ENCODE measurements around the gene KCNMB2. TPM values are rescaled to one million over a fixed set of nuclear protein-coding genes. Genes with fewer than 3 reads are reported as not detected.
"Not testable (repeated sequence)": the region's sequence is repeated elsewhere in the genome, so short reads cannot be mapped to it uniquely, and the experiment has no call there.

KCNMB2 gene
- polyA plus RNA-seq, 3 donors = 23.8 to 28.5 (median 27.8) TPM

GRCh38 chr3:178712247-178712646 is 176.0 kb downstream of the KCNMB2 start:
- no peak for DNase-seq (ENCODE audit: extremely low read depth in 1 of 11, low read depth in 9 of 11, low spot score in 4 of 11)

GRCh38 chr3:178714925-178715832 is 178.9 kb downstream of the KCNMB2 start:
- DNase-seq (ENCODE audit: extremely low read depth in 1 of 11, low read depth in 9 of 11, low spot score in 4 of 11) = no peak

DNA sequence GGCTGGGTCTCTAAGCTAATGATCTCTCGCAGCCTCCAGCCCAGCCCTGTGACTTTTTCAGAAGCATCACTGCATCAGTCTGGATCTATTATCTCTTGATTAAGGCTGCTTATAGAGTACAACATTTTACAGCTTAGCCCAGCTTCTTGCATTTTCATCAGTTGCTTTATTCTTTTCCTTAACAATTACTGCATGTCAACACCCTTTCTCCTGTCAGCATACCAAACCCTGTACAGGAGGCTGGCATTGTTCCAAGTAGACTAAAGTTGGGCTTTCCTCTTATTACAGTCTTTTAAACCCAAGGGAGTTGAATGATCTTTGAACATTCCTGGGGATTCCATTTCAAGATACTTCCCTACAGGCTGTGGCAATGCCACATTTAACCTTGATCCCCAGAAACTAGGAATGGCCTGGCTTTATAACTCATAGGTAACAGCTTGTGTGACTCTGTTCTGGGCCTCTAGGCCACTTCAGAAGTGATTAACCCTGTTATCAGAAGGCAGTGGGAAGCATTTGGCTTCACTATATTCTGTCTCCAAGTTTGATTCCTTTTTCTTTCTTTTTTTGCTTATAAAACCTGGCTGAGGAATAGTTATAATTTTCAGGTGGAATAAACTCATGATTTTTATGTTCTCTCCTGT is 182.9 kb downstream of the KCNMB2 start:
- peak in 3 of 11 donors; percentile 15 to 65 (median 44) for DNase-seq (ENCODE audit: extremely low read depth in 1 of 11, low read depth in 9 of 11, low spot score in 4 of 11)

DNA sequence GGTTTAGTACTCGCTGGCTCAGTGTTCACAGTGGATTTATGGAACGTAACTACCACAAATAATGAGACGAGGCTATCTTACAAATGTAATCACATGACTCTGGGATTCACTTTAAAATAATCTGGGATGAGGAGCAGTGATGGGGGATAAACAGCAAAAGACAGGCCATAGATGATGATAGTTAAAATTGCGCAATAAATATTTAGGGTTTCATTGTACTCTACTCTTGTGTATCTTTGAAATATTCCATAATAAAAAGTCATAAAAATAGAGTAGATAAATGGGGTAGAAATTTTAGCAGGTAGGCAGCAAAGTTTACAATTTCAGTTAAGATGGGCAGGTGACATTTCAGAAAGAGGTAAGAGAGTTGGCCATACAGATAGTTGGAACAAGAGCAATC is 196.6 kb downstream of the KCNMB2 start:
- DNase-seq (ENCODE audit: extremely low read depth in 1 of 11, low read depth in 9 of 11, low spot score in 4 of 11) = no peak

- DNase-seq (ENCODE audit: extremely low read depth in 1 of 11, low read depth in 9 of 11, low spot score in 4 of 11) = no peak
These were observed 198.9 kb downstream of the KCNMB2 start for GRCh38 chr3:178735032-178735674.

- DNase-seq (ENCODE audit: extremely low read depth in 1 of 11, low read depth in 9 of 11, low spot score in 4 of 11) = no peak
These were observed 200.1 kb downstream of the KCNMB2 start for GRCh38 chr3:178736300-178736699.

DNA sequence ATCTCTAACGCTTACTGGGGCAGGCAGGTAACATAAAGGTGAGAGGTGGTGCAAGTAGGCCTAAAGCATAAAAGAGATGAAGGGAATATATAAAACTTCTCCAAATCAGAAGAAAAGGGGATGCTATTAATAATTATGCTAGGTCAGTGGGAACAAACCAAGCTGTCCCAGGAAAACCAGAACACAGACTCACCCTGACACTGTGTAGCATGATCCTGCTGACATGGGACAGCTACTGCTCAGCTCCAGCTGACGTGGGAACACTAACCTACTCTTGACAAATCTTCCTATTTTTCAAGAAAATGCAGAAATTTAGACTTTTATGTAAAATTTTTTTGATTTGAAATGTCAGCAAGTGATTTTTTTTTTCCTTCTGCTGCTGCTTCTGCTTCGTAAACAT is 203.5 kb downstream of the KCNMB2 start:
- no peak for DNase-seq (ENCODE audit: extremely low read depth in 1 of 11, low read depth in 9 of 11, low spot score in 4 of 11)

- no peak for DNase-seq (ENCODE audit: extremely low read depth in 1 of 11, low read depth in 9 of 11, low spot score in 4 of 11)
These were observed 204.8 kb downstream of the KCNMB2 start for GRCh38 chr3:178741020-178741419.

DNA sequence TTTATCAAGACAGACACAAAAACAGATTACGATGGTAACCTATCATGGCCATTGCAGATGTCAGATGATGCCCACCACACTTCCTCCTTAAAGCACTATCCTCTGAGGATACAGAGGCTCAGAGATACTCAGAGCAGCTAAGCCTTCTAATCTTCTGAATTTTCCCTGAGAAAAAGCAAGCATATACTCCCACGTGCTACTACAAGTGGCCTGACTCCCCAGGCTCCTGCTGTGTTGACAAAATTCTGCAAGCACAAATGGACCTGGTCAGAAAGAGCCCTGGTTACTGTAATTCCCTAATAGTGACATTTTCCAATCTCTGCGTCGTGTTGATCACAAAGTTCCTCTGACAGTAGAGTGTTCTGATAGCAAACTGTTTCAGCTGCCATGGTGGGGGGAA is 207.1 kb downstream of the KCNMB2 start:
- DNase-seq (ENCODE audit: extremely low read depth in 1 of 11, low read depth in 9 of 11, low spot score in 4 of 11) = no peak

GRCh38 chr3:178745861-178746655 is 209.8 kb downstream of the KCNMB2 start:
- not testable (repeated sequence) for DNase-seq (ENCODE audit: extremely low read depth in 1 of 11, low read depth in 9 of 11, low spot score in 4 of 11)

- no peak for DNase-seq (ENCODE audit: extremely low read depth in 1 of 11, low read depth in 9 of 11, low spot score in 4 of 11)
These were observed 212.6 kb downstream of the KCNMB2 start for GRCh38 chr3:178748874-178749273.

DNA sequence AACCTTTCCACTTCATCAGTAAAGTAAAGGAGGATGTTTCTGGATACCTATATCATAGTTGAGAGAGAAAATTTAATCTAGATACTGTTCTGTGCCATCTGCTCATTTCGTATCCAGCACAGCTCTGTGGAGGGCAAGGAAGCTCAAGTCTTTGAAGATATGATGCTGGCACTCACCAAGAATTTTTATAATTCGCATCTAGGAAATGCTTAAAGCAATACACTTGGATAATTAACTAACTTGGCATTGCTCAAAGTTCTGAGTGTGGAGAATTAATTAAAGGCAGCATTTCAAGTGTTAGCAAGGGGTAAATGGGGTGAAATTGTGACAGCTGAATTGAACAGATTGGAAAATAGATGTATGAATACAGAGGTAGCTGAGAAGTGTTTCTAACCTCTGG is 213.2 kb downstream of the KCNMB2 start:
- no peak for DNase-seq (ENCODE audit: extremely low read depth in 1 of 11, low read depth in 9 of 11, low spot score in 4 of 11)

GRCh38 chr3:178750639-178751300 is 214.5 kb downstream of the KCNMB2 start:
- no peak for DNase-seq (ENCODE audit: extremely low read depth in 1 of 11, low read depth in 9 of 11, low spot score in 4 of 11)

DNA sequence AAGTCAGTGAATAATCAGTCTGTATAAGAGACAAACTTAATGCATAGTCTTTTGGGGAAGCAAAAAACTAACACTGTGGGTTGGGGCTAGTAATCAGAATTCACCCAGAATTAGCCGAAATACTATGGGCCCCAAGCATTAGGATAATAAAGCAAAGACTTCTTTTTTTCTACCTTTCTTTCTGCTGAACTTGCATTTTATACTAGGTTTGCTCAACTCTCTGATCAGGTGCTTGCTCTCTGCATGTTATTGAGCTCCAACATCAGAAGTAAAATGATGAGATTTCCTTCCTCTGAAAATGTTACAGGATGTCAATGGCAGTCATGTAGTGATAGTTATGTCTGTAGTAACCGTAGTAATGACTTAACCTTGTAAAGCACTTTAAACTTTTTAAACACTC is 216.6 kb downstream of the KCNMB2 start:
- DNase-seq (ENCODE audit: extremely low read depth in 1 of 11, low read depth in 9 of 11, low spot score in 4 of 11) = no peak

- DNase-seq (ENCODE audit: extremely low read depth in 1 of 11, low read depth in 9 of 11, low spot score in 4 of 11) = peak in 2 of 11 donors; percentile 12 to 26
These were observed 218.7 kb downstream of the KCNMB2 start for GRCh38 chr3:178754852-178755510.

DNA sequence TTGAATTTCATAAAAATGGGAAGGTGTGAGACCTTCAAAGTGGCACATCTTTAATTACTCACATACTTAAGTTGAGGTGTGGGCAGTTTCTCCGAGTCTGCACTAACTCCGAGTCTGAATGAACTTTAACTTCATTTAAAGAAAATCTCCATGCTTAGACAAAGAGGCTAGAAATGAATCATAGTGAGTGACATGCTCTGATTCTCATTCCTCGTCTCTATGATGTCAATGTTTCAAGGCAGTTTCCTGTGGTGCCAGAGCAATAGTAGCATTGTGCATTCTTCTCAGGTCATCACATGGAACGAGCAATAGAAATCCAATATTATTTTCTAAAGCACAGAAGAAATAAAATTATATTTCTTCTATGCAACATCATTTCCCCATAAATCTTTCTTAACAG is 224.8 kb downstream of the KCNMB2 start:
- no peak for DNase-seq (ENCODE audit: extremely low read depth in 1 of 11, low read depth in 9 of 11, low spot score in 4 of 11)

DNA sequence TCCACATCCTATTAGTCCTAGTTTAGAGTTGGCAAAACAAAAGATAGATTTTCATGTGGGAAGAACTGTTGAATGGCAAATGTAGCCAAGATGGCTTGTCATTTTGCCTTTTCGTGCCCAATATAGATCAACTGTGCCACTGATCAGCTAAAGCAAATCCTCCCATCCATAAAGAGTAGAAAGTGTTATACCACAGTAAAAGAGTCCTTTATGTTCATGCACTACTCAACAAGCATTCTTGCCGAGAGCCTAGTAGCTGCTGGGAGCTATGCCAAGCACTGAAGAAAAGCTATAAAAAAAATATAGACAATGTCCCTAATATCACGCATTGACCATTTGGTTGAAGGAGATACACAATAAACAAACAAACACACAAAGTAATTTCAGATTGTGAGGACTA is 225.2 kb downstream of the KCNMB2 start:
- no peak for DNase-seq (ENCODE audit: extremely low read depth in 1 of 11, low read depth in 9 of 11, low spot score in 4 of 11)

DNA sequence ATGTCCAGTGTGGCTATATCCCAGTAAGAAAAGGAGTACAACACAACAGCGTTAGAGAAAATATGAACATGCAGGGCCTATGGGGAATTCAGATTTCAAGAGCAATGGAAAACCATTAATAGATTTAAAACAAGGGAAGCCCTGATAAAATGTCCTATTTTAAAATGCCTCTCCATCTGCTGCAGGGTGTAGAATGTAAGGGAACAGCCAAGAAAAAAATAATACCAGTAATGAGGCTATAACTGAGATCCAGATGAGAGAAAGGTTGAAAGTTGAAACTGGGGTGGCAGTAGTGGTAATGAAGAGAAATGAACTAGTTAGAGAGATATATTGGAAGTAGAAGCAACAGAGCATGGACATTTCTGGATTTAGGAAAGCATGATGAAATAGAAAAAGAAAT is 226.1 kb downstream of the KCNMB2 start:
- no peak for DNase-seq (ENCODE audit: extremely low read depth in 1 of 11, low read depth in 9 of 11, low spot score in 4 of 11)
